ENCODE measurements around the gene OPRM1. TPM values are rescaled to one million over a fixed set of nuclear protein-coding genes. Genes with fewer than 3 reads are reported as not detected.

The OPRM1 gene
- total RNA-seq, 1 donor from 2014 or later = not detected

DNA sequence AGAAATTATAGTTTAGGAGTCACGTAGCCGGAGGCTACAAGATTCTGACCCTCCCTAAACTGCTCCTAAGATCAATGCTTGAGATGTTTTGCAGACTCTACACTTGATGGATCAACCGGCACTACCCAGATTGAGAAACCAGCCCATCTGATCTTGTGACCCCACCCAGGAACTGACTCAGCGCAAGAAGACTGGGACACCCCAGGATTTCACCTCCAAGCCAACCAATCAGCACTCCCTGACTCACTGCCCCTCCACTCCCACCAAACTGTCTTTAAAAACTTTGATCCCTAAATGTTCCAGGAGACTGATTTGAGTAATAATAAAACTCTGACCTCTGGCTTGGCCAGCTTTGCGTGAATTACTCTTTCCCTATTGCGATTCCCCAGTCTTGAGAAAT, 99.8 kb downstream of the OPRM1 start:
- no peak for DNase-seq (ENCODE audit: low read depth, low spot score)
- Mint-ChIP-seq H3K27ac (ENCODE audit: unreplicated experiment) (peak overlapping the region; percentile 72), H3K4me3 (no peak overlapping the region), H3K9me3 (no peaks in the 10 kb centered on the region), H3K27me3 (ENCODE audit: low read depth) (no peaks in the 10 kb centered on the region), H3K36me3 (ENCODE audit: low read depth) (no peaks in the 10 kb centered on the region), H3K4me1 (peaks cover 12% of the 10 kb centered on the region)
- TF ChIP-seq, protein P1, sequence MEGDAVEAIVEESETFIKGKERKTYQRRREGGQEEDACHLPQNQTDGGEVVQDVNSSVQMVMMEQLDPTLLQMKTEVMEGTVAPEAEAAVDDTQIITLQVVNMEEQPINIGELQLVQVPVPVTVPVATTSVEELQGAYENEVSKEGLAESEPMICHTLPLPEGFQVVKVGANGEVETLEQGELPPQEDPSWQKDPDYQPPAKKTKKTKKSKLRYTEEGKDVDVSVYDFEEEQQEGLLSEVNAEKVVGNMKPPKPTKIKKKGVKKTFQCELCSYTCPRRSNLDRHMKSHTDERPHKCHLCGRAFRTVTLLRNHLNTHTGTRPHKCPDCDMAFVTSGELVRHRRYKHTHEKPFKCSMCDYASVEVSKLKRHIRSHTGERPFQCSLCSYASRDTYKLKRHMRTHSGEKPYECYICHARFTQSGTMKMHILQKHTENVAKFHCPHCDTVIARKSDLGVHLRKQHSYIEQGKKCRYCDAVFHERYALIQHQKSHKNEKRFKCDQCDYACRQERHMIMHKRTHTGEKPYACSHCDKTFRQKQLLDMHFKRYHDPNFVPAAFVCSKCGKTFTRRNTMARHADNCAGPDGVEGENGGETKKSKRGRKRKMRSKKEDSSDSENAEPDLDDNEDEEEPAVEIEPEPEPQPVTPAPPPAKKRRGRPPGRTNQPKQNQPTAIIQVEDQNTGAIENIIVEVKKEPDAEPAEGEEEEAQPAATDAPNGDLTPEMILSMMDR (conservative IDR thresholded peaks at IDR 0.05) = no peak

DNA sequence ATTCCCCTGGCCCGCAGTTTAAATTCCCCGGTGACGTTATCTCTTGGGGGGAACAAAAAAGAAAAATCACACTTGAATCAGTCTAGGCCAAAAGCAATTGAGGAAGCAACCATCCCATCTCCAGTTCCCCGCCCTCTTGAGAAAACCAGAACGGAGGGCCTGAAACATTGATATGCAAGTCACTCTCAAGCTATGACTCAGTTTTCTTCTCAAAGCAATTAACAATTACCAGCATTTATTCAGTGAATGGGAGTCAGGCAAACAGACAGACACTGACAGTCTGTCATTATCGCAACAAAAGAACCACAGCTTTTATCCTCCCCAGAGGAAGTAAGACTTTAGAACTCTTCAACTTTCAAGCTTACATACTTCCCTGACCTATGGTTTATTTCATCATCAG, 100.9 kb downstream of the OPRM1 start:
- Mint-ChIP-seq H3K9me3 (no peaks in the 10 kb centered on the region), H3K36me3 (ENCODE audit: low read depth) (no peaks in the 10 kb centered on the region), H3K27ac (ENCODE audit: unreplicated experiment) (peak overlapping the region; percentile 60), H3K4me1 (peaks cover 12% of the 10 kb centered on the region), H3K27me3 (ENCODE audit: low read depth) (no peaks in the 10 kb centered on the region), H3K4me3 (no peak overlapping the region)
- TF ChIP-seq, protein P1 (conservative IDR thresholded peaks at IDR 0.05) = no peak
- no peak for DNase-seq (ENCODE audit: low read depth, low spot score)

DNA sequence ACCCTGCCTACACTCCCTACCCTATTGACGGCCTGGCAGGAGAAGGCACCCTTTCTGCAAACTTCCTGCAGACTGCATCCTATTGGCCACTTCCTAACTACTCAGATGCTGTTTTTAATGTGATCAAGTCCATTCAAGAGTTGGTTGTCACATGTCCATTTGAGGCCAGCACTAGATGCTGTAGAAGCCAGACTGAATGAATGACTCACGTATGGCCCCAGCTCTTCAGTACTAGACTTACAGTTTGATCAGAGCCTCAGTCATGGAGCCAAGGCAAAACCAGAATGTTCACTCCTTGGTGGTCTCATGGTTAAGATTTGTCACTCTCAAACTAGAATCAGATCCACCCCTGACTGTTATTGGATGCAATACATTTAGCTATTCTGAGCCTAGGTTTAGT, 101.7 kb downstream of the OPRM1 start:
- H3K27ac Mint-ChIP-seq (ENCODE audit: unreplicated experiment) = no peak overlapping the region
- H3K36me3 Mint-ChIP-seq (ENCODE audit: low read depth) = no peaks in the 10 kb centered on the region
- no peaks in the 10 kb centered on the region for H3K27me3 Mint-ChIP-seq (ENCODE audit: low read depth)
- H3K9me3 Mint-ChIP-seq = no peaks in the 10 kb centered on the region
- DNase-seq (ENCODE audit: low read depth, low spot score) = no peak
- TF ChIP-seq, protein P1 (conservative IDR thresholded peaks at IDR 0.05) = no peak
- H3K4me1 Mint-ChIP-seq = peaks cover 12% of the 10 kb centered on the region
- H3K4me3 Mint-ChIP-seq = no peak overlapping the region

DNA sequence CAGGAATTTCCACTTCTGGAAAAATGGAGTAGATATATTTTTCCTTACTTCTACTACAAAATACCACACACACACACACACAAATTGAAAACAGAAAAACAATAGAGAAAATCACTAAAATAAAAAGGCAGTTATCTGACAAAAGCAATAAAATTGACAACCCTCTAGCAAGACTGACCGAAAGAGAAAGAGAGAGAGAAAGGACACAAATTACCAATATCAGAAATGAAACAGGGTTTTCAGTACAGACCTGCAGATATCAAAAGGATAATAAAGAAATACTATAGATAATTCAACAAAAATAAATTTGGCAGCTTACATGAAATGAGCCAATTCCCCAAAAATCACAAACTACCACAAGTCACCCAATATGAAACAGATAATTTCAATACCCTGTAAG, 104.7 kb downstream of the OPRM1 start:
- H3K27ac Mint-ChIP-seq (ENCODE audit: unreplicated experiment) = no peak overlapping the region
- peaks cover 12% of the 10 kb centered on the region for H3K4me1 Mint-ChIP-seq
- H3K27me3 Mint-ChIP-seq (ENCODE audit: low read depth) = no peaks in the 10 kb centered on the region
- no peaks in the 10 kb centered on the region for H3K36me3 Mint-ChIP-seq (ENCODE audit: low read depth)
- no peak overlapping the region for H3K4me3 Mint-ChIP-seq
- no peak for DNase-seq (ENCODE audit: low read depth, low spot score)
- peaks cover 3% of the 10 kb centered on the region for H3K9me3 Mint-ChIP-seq
- TF ChIP-seq, protein P1 (conservative IDR thresholded peaks at IDR 0.05) = no peak

DNA sequence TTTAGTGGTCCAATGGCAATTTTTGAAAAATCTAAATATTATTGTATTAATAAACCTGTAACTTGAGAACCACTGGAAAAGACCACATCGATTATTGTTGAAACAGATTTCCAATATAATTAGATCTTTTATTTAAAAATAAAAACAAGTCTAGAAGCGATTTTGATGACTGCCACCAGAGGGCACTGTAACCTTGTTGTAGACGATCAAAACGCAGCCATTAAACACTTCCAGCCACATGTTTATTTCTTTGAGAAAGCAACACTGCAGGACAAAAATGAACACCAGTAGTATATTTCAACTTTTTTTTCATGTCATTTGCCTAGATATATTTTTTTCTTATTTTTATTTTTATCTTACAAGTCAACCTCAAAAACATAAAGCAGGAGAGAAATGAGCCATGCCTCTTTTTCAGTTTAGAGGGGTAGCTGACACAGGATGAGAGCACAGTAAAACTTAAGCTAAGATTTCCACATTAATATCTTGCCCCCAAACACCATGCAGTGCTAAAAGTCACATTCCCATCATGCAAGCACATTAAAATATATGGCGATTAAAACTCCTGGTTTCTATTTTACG, 115.4 kb downstream of the OPRM1 start:
- H3K36me3 Mint-ChIP-seq (ENCODE audit: low read depth) = no peaks in the 10 kb centered on the region
- peaks cover 3% of the 10 kb centered on the region for H3K9me3 Mint-ChIP-seq
- TF ChIP-seq, protein P1 (conservative IDR thresholded peaks at IDR 0.05) = peak; percentile 94
- no peak overlapping the region for H3K27ac Mint-ChIP-seq (ENCODE audit: unreplicated experiment)
- peaks cover 21% of the 10 kb centered on the region for H3K4me1 Mint-ChIP-seq
- DNase-seq (ENCODE audit: low read depth, low spot score) = peak; percentile 62
- H3K4me3 Mint-ChIP-seq = no peak overlapping the region
- H3K27me3 Mint-ChIP-seq (ENCODE audit: low read depth) = no peaks in the 10 kb centered on the region

Data from neural crest cell (in vitro differentiated cells).